A549 treated with GW870086 at 1 μM for 4 hours (cell line): ENCODE data around the gene TRIB2. TPM values are rescaled to one million over a fixed set of nuclear protein-coding genes. Genes with fewer than 3 reads are reported as not detected.

Experiments used
- total RNA-seq: library from RNA; stranded (reverse); fragments of 200-300 nt; extraction: Qiagen RNA extraction; gene quantifications from 5 replicates; pipeline ENCODE4 v1.2.3, GENCODE V29; 2022; ENCODE audit warnings: low read depth

The TRIB2 gene
- total RNA-seq: 0.08 to 0.69 TPM (median 0.49 TPM) in 5 replicates

DNA sequence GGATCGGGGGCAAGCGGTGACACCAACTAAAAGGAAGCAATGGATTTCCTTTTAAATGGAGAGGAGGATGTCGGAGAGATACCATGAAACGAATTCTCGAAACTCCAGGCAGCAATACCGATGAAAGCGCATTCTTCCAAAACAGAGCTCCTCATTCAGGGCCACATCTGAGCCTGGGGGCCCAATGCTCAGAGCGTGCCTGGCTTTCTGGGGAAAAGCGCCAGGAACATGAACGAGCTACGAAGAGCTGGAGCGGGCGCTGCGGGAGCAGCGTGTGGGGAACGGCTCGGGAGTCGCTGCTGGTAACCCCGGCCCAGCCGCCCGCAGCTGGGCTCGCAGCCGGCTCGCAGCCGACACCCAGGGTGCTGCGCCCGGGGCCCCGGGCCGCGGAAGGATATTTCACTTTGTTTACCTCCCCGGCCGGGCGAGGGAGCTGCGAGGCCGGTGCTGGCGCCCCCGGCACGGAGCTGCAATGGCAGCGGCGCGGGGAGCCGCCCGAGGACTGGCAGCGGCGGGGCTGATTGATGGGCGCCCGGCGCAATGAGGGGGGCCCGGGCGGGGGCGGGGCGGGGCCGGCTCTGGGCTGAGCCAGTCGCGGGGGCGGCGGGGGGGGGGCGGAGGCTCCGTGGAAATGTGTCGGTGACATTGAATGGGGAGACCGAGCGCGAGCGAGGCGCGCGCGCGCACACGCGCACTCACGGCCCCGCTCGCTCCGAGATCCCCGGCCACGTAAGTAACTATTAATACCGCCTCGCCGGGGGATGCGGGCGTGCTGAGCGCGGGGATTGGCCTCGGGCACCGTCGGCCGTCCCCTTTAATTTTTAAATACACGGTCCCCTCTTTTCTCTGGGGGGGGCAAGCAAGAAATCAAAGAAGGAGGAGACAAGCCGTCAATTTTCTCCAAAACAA is at the start of gene TRIB2:
TRIB2 (plus strand) TSS at position 655 of the 909 bp plus-strand sequence. CDS start 1,372 bp downstream, outside the sequence.

